Lung (tissue), 12 donors: ENCODE measurements around the gene BBS9. TPM values are rescaled to one million over a fixed set of nuclear protein-coding genes. Genes with fewer than 3 reads are reported as not detected.

Experiments used
- ATAC-seq: fragments of 200-7000 bp; cut with Tn5 transposase; one replicate; pipeline ENCODE4 v1.9.1; 2020; ENCODE audit warnings: moderate number of reproducible peaks; ENCODE audit not compliant: insufficient read depth, low FRiP score
- DNase-seq, 3 donors: peaks; one replicate each; pipeline ENCODE4 v3.0.0-alpha.2; 2013 to 2017
- H3K27ac ChIP-seq, 2 donors: one replicate each; pipeline ENCODE4 v1.5.1; 2013; ENCODE audit warnings: mild to moderate bottlenecking in 2 of 2, moderate library complexity in 2 of 2, control low read depth in 1 of 2, inconsistent platforms in 1 of 2, low read depth in 1 of 2, low read length in 1 of 2
- H3K27me3 ChIP-seq, 3 donors: one replicate each; pipeline ENCODE4 v1.5.1; 2013; ENCODE audit warnings: low read length in 2 of 3; ENCODE audit not compliant: control insufficient read depth in 3 of 3, insufficient read depth in 3 of 3
- H3K36me3 ChIP-seq, 4 donors: one replicate each; pipeline ENCODE4 v1.5.1; 2013; ENCODE audit warnings: low read length in 4 of 4, mild to moderate bottlenecking in 1 of 4, moderate library complexity in 1 of 4; ENCODE audit not compliant: control insufficient read depth in 4 of 4, insufficient read depth in 4 of 4
- H3K4me1 ChIP-seq, 5 donors: one replicate each; pipeline ENCODE4 v1.5.1; 2013; ENCODE audit warnings: low read length in 5 of 5, mild to moderate bottlenecking in 2 of 5, moderate library complexity in 1 of 5; ENCODE audit not compliant: control insufficient read depth in 5 of 5, insufficient read depth in 5 of 5
- H3K4me3 ChIP-seq: one replicate; pipeline ENCODE4 v1.5.1; 2013; ENCODE audit warnings: mild to moderate bottlenecking, control low read depth, moderate library complexity
- H3K9ac ChIP-seq, 2 donors: one replicate each; pipeline ENCODE4 v1.5.1; 2013; ENCODE audit warnings: low read length in 2 of 2, control low read depth in 1 of 2; ENCODE audit not compliant: insufficient read depth in 1 of 2
- H3K9me3 ChIP-seq, 4 donors: one replicate each; pipeline ENCODE4 v1.5.1; 2013; ENCODE audit warnings: low read length in 3 of 4, mild to moderate bottlenecking in 1 of 4, moderate library complexity in 1 of 4; ENCODE audit not compliant: control insufficient read depth in 4 of 4, insufficient read depth in 3 of 4
- WGBS, 2 donors: extraction: QIAGEN DNeasy Blood & Tissue Kit; methylation state at CpG; one replicate each; pipeline ENCODE4 v1.1.7; 2013; 5-methylcytosine and 5-hydroxymethylcytosine counted together
- polyA plus RNA-seq, 2 donors: library from polyadenylated mRNA; stranded (reverse); fragments of 200-250 nt; gene quantifications; one replicate each; pipeline ENCODE4 v1.2.1, GENCODE V29; 2013
- total RNA-seq, 2 donors: library from RNA; depleted of rRNA in 1 of 2; stranded (reverse); fragments of >200 nt in 1 of 2; gene quantifications; one replicate each; pipeline ENCODE4 v1.2.1, GENCODE V29; 2014 to 2021
- TF ChIP-seq, protein P1 (sequence below): IDR thresholded peaks from 2 replicates; pipeline ENCODE4 v1.5.1; 2012; ENCODE audit warnings: mild to moderate bottlenecking; ENCODE audit errors: control extremely low read depth, extremely low read depth
- donor health status: control.
- donor health status: control.
- donor health status: Bipolar disorder and iron deficiency.
- donor health status: healthy.
- donor health status: DM: yes; HTN: yes; CAD: no.

Gene BBS9
- total and polyA plus RNA-seq, 4 donors: 3.5 to 65.0 (median 15.2) TPM

GRCh38 chr7:33109005-33109757 is 20.2 kb upstream of the BBS9 start, which contains the start of gene RP9:
Gene RP9, minus strand, starts transcription at chr7:33109404. Its CDS starts 32 bp downstream, at chr7:33109372.
- no peaks in the 10 kb centered on the region for H3K27me3 ChIP-seq
- peak within 1 kb of the TSS; percentile 81 to 90 for H3K9ac ChIP-seq
- peaks cover 5 to 22% (median 11%) of the 10 kb centered on the region in 5 donors for H3K4me1 ChIP-seq
- peak within 1 kb of the TSS; percentile 89 to 90 for H3K27ac ChIP-seq
- H3K4me3 ChIP-seq: peak within 1 kb of the TSS; percentile 100
- peak; percentile 95 for ATAC-seq
- H3K9me3 ChIP-seq: no peaks in the 10 kb centered on the region
- peak; percentile 86 to 89 (median 89) for DNase-seq
- H3K36me3 ChIP-seq: no peaks in the 10 kb centered on the region
- WGBS, 2 donors: 0% methylated on average over 80 to 100 of the region's 100 CpGs
- TF ChIP-seq, protein P1, sequence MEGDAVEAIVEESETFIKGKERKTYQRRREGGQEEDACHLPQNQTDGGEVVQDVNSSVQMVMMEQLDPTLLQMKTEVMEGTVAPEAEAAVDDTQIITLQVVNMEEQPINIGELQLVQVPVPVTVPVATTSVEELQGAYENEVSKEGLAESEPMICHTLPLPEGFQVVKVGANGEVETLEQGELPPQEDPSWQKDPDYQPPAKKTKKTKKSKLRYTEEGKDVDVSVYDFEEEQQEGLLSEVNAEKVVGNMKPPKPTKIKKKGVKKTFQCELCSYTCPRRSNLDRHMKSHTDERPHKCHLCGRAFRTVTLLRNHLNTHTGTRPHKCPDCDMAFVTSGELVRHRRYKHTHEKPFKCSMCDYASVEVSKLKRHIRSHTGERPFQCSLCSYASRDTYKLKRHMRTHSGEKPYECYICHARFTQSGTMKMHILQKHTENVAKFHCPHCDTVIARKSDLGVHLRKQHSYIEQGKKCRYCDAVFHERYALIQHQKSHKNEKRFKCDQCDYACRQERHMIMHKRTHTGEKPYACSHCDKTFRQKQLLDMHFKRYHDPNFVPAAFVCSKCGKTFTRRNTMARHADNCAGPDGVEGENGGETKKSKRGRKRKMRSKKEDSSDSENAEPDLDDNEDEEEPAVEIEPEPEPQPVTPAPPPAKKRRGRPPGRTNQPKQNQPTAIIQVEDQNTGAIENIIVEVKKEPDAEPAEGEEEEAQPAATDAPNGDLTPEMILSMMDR: peak; percentile 27

DNA sequence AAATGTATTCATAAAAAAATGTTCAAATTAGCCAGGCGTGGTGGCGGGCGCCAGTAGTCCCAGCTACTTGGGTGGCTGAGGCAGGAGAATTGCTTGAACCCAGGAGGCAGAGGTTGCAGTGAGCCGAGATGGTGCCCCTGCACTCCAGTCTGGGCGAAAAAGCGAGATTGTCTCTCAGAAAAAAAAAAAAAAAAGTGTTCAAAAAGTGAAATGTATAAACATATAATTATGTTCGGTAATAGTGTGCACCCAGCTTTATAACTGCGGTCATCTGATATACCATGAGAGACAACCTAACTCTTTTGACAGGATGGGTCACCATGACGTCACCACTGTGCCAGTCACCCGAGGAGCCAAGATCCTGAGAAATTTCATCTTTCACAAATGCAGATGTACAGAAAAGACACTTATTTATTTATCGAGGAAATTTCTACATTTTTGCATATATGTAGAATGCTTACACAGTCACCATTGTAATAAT is 19.6 kb upstream of the BBS9 start:
- H3K4me1 ChIP-seq: peaks cover 5 to 28% (median 11%) of the 10 kb centered on the region in 5 donors
- WGBS, 2 donors: 18 to 23% methylated on average over 11 of the region's 11 CpGs
- no peak for ATAC-seq
- H3K27ac ChIP-seq: no peak overlapping the region
- H3K9ac ChIP-seq: peak overlapping the region; percentile 40 to 62
- DNase-seq: peak in 2 of 3 donors; percentile 24 to 48
- no peaks in the 10 kb centered on the region for H3K36me3 ChIP-seq
- peak overlapping the region; percentile 49 for H3K4me3 ChIP-seq
- no peaks in the 10 kb centered on the region for H3K9me3 ChIP-seq
- TF ChIP-seq, protein P1: no peak
- H3K27me3 ChIP-seq: no peaks in the 10 kb centered on the region

GRCh38 chr7:33111614-33112013 is 17.8 kb upstream of the BBS9 start:
- TF ChIP-seq, protein P1: no peak
- Histone ChIP-seq H3K9ac (no peak overlapping the region), H3K9me3 (no peaks in the 10 kb centered on the region), H3K27ac (no peak overlapping the region), H3K27me3 (no peaks in the 10 kb centered on the region), H3K36me3 (no peaks in the 10 kb centered on the region), H3K4me3 (no peak overlapping the region), H3K4me1 (peaks cover 3 to 34% (median 7%) of the 10 kb centered on the region in 5 donors)
- no peak for ATAC-seq
- WGBS, 2 donors: 73 to 83% methylated on average over 3 of the region's 3 CpGs
- DNase-seq: no peak
